Measurements from ENCODE around the gene ZSWIM2. TPM values are rescaled to one million over a fixed set of nuclear protein-coding genes. Genes with fewer than 3 reads are reported as not detected.
"Not testable (repeated sequence)": the region's sequence is repeated elsewhere in the genome, so short reads cannot be mapped to it uniquely, and the experiment has no call there.

Gene ZSWIM2, protein sequence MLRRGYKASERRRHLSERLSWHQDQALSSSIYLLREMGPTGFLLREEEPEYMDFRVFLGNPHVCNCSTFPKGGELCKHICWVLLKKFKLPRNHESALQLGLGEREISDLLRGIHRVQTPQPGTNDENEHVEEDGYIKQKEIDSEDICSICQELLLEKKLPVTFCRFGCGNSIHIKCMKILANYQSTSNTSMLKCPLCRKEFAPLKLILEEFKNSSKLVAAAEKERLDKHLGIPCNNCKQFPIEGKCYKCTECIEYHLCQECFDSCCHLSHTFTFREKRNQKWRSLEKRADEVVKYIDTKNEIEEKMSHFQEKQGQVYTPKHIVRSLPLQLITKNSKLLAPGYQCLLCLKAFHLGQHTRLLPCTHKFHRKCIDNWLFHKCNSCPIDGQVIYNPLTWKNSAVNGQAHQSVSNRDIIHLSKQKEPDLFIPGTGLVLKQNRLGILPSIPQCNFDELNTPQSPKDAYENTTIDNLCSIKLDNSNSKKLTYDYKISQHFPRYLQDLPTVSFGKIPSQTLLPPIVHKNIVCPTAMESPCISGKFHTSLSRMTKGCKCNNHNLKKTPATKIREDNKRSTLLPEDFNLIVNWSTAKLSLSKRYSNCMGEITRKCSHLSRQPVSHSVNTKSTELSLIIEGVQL
- not detected in 2 replicates for total RNA-seq (2014; rRNA removed; shearing (Covaris generic))

DNA sequence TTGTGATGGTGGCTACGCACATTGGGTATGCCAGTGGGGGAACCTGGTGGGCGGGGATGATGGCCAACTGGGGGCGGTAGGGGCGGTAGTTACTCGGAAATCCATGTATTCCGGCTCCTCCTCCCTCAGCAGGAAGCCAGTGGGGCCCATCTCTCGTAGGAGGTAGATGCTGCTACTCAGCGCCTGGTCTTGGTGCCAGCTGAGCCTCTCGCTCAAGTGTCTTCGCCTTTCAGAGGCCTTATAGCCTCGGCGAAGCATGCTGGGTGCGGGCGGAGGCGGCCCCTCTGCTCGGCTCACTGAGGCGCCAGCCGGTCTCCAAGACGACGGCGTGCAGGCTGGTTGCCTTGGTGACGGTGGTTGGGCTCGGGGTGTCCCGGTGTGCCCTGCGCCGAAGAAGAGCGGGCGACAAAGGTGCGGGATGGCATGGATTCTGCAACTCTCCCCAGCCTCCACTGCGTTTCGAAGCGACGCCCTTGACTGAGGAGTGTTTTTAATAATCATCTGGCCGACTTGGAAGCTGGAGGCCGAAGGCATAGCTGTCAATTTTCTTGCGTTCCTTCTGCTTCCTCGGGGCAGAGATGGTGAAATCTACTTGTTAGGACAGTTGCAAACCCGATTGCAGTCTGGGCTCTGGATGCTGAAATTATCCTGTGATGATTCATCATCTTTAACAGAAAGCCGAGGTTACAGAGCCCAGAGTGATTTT, at the start of gene ZSWIM2:
Gene ZSWIM2 (minus strand): TSS at position 298 of the 706 bp plus-strand sequence. CDS start 40 bp downstream, at position 258.
- peak; percentile 68 for DNase-seq (ENCODE audit: low read depth)

DNA sequence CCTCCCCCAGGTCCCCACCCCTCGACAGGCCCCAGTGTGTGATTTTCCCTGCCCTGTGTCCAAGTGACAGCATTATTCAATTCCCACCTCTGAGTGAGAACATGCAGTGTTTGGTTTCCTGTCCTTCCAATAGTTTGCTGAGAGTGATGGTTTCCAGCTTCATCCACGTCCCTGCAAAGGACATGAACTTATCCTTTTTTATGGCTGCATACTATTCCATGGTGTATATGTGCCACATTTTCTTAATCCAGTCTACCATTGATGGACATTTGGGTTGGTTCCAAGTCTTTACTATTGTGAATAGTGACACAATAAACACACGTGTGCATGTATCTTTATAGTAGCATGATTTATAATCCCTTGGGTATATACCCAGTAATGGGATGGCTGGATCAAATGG, 47.2 kb upstream of the ZSWIM2 start:
- DNase-seq (ENCODE audit: low read depth), result not testable (repeated sequence)

DNA sequence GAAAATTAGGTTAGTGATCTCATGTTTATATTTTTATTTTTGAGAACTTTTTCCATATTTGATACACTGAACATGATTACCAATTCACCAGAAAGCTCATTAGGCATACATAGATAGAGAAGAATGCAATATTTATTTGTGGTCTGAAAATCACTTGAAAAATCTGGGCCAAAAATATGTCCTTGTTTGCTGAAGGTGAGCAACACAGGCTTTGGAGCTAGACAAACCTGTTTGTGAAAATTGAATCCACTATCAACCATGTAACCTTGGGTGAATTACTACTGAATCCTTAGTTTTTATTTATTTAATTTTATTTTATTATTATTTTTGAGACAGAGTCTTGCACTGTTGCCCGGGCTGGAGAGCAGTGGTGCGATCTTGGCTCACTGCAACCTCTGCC, 46.5 kb upstream of the ZSWIM2 start:
- DNase-seq (ENCODE audit: low read depth), result no peak

DNA sequence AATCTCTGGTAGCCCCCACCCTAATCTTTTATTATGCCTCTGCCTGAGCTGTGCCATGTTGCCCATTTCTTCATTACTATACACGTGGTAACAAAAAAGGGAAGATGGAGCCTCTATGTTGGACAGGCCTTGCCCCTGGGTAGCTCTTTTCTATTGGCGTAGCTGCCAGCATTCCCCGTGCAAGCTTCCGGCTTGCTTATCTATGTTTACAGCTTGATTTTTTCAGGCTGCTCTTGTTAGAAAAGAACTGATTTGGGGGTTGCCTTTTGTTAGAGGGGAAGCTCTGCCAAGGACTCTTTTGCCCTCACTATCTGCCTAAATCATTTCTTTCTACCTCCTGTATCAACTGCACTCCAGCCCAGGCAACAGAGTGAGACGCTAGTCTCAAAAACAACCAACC, 45.5 kb upstream of the ZSWIM2 start:
- no peak for DNase-seq (ENCODE audit: low read depth)

DNA sequence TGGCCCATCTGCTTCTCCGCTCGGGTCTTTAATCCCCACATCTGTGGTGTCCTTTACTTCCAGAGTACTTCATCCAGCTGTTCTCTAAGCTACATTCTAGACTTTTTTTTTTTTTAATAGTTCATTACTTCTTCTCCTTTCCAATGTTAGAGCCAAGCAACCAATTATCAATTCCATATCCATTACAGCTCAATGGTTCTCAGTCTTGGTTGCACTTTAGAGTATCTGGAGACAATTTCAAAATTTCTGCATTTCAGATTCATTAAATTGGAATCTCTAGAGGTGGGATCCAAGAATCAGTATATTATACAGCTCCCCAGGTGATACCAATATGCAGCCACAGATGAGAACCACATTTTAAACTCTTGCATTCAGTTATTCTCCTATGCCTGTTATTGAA, 43.9 kb upstream of the ZSWIM2 start:
- DNase-seq (ENCODE audit: low read depth), result no peak

DNA sequence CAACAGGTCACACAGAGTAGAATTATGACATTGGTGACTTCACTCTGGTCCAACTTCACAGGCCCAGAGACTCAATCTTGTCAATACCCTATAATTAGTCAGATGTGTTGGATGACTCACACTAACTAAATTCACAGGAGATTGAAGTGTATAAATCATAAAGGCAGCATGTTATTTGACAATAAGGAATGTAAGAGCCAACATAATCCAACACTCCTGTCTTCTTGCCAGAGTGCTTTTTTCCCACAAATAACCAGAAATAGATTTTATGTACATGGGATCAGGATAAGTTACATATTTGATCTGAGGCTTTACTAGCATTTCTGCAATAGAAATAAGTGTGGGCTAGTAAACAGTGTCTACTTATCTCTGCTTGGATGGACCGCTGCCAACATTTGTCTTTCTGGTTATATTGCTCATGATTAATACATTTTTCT, 42.2 kb upstream of the ZSWIM2 start:
- peak; percentile 6 for DNase-seq (ENCODE audit: low read depth)

DNA sequence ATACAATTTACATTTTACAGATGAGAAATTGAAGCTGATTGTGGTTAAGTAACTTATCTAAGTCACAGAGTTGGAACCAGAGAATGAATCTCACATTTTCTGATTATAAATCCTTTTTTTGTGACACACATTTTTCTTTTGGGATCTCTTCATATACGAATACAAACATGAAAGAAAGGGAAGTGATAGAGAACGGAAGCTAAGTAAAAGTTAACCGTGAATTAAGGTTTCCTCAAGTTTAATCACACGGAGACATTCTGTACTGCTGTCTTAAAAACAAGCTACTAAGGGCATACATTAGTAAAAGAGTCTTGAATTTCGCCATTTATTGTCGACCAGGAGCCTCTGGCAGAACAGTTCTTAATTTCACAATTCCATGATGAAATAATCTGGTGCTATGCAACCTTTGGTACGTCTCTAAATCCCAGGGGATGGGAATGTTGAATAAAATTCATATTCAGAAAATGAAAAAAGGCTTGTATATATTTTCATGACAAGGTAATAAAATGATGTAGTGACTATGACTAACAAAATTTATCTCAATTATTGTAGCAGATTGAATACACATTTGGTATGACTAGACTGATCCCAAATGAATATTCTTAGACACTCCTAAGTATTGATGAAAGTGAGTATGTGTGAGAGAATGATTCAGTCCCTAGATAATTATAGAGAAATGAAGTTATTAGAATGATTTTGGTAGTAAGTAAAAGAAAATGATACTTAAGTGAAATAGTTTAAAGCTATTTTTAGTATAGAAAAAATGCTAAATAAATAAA, 40.3 kb upstream of the ZSWIM2 start:
- DNase-seq (ENCODE audit: low read depth), result no peak

DNA sequence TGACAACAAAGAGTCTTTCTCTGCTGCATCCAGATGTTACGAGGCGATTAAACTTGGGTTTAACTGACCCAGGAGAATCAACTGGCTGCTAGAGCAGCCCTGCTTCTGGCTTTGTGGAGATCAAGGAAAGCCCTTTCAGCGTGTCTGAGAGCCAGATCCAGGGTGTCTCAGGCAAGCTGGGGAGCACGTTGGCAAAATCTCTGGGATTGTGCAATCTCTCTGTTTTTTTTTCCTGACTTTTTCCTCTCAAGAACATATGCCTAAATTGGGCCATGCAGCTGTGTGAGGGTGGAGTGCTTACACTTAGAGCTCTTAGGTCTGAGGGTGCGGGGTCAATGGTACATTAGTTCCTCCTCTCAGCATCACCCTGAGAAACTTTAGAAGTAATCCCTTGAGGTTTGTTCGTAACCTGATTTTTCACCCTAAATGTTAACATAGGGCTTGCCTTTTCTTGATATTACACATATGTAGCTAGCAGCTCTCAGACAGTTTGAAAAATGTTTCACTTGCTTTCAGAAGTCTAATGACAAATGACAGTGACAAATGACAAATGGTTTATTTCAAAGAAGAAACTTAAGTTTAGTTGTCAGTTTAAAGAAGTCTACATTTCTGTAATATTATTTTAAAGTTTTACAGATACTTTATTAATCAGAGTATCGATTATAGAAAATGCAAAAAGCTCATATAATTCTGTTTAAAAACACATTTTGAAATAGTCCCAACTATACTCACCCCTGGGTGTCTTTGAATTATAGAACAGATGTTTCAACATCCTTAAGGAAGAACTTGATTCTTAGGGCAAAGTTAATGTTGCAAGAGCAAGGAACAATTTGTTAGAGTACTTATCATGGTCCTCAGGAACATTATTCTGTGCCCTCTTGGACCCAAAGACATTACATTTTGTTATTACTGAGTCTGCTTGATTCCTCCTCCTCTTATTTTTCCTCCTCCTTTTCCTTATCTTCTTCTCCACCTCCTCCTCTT, 38.4 kb upstream of the ZSWIM2 start:
- no peak for DNase-seq (ENCODE audit: low read depth)

DNA sequence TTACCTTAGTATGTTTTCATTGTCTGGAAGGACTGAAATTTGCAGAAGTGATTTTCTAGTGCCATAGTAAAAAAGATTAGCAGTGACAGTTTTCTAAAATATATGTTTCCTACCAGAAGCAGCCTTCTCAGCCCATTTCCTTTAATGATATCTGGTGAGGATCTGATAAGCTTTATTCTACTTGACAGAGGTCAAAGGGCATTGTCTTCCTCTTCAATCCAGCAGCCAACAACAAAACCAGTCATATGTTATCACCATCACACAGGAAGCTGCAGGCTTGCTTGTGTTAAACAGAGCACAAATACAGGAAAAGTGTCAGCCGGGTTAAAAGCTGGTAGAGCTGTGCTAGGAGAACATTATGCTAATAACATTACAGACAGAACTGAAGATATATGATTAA, 35.6 kb upstream of the ZSWIM2 start:
- DNase-seq (ENCODE audit: low read depth), result no peak

DNA sequence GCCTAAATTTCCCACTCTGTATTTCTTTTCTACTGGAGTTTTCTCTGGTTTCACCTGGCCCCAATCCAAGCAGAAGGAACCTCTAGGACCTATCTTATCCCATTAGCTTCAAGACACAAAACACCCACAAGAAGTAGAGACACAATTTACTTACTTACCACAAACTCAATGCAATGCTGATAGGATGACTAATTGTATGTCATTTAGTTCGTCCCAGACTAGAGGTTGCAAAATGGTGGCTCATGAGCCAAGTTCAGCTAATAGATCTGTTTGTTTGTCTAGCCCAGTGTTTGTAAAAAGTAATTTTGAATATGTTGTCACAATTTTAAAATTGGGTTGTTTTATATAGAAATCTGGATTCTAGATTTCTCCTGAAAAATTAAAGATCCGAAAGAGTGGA, 34.7 kb upstream of the ZSWIM2 start:
- no peak for DNase-seq (ENCODE audit: low read depth)

DNA sequence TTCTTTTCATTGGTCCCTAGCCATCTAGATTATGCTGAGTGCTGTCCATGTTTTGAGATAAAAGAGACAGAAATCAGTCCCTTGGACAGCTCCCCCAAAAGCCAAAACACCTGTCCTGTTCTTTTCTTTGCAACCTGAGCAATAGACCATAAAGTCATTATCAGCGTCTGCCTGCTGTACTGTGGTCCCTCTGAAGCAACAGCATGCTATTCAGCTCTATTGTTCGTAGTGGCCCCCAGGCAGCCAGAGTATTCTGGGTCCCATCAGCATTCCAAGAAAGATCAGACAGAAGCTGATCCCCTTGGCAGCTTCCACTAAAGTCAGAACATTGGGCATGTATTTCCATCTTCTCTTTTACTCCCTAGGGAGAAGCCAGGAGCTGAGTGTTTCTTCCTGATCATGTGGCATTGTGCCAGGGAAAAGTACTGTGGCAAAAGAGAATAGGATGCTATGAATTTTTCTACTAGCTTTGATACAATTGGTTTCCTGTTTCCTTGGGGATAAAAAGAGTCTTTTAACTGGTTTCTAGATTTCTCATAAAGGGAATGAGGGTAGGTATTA, 33.6 kb upstream of the ZSWIM2 start:
- DNase-seq (ENCODE audit: low read depth), result no peak

DNA sequence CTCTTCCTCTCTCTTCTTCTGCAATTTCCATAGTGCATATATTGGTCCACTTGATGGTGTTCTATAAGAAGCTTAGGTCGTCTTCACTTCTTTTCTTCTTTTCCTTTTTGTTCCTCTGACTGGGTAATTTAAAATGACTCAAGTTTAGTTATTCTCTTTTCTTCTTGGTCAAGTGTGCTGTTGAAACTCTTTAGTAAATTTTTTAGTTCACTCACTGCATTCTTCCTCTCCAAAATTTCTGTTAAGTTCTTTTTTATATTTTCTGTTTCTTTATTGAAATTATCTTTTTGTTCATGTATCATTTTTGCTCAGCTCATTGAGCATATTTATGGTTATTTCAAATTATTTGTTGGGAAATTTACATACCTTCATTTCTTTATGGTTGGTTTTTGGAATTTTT, 32.7 kb upstream of the ZSWIM2 start:
- DNase-seq (ENCODE audit: low read depth), result no peak

DNA sequence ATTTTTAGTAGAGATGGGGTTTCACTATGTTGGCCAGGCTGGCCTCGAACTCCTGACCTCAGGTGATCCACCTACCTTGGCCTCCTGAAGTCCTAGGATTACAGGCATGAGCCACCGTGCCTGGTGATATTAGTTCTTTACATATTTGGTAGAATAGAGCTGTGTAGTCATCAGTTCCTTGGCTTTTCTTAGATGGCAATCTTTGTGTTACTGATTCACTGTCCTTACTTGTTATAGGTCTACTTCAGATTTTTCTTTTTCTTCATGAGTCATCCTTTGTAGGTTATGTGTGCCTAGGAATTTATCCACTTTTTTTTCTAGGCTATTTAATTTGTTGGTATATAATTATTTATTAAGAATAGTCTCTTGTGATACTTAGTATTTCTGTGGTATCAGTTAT, 30.3 kb upstream of the ZSWIM2 start:
- DNase-seq (ENCODE audit: low read depth), result no peak

DNA sequence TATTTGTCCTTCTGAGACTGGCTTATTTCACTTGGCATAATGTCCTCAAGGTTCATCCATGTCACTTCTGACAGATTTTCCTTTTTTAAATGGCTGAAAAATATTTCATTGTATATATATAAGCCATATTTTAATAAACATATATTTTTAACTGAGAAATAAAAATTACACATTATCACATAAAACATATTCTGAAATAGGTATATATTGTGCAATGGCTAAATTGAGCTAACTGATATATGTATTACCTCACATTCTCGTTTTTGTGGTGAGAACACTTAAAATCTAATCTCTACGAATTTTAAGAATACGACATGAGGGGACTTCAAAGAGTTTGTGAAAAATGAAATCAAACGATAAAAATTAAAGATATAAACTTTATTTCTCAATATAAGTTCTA, 25.7 kb upstream of the ZSWIM2 start:
- no peak for DNase-seq (ENCODE audit: low read depth)

DNA sequence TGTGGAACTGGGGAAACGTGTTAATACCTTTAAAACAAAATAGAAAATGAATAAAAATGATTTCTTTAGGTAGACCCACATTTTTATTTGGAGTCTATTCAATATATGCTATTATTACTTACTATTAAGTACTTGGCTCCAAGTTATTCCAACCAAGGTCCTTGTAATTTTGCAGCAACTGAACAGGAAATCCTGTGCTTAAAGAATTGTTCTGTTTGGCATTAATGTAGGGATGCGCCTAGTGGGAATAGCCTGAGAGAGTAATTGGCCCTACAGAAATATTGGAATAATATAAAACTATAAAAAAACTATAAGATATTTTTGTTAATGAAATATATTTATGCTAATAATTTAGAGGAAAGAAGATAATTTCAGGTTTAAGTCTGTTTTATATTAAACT, 22.9 kb upstream of the ZSWIM2 start:
- DNase-seq (ENCODE audit: low read depth), result no peak

DNA sequence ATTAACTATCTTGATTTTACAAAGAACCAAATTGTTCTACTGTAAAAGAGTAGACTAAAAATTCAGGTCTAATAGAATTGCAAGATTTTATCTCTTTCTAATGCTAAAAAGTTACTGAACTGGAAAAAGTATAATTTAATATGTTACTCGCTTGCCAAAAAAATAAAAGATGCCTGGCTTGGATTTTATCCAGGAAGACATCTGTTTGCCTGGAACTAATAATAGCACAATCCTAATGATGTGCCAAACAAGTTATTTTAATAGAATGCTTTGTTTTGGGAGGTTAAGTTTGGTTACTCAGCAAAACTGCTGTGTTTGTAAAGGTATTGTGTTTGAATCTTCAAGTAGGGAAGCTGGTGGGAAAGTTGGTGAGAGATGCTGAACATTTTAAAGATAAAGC, 19.4 kb upstream of the ZSWIM2 start:
- no peak for DNase-seq (ENCODE audit: low read depth)

DNA sequence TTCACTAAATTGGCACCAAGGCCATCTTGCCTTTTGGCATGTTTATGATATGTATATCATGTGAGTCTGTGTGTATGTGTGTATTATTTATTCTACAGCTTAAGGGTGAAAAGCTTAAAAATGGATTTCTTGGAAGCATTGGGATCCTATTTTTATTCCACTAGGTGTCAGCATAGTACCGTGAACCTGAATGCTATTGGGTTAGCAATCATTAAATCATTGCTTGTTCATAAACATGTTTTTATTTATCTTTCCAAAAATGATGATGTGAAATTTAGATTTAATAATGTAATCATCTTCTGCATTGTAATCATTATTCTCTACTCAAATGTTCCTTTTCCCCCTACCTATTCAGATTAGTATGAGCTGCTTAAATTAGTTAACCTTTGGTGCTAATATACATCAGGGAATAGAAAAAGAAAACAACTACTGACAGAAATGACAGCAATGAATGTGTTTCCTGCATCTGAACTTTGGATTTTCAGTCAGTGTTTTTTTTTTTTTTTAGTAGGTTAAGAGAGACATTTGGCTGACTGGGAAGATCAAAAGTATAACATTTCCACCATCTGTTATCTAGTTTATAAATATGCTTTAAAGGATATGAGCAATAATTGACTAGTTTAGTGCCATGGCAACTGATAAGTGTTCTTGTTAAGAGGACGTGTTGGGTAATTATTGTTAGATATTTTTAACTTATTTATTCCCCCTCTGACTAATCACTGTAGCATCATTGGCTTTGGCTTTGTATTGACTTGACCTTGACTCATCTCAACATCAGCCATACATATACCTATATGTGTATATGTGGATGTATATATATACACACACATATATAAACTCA, 14.1 kb upstream of the ZSWIM2 start:
- peak; percentile 9 for DNase-seq (ENCODE audit: low read depth)

DNA sequence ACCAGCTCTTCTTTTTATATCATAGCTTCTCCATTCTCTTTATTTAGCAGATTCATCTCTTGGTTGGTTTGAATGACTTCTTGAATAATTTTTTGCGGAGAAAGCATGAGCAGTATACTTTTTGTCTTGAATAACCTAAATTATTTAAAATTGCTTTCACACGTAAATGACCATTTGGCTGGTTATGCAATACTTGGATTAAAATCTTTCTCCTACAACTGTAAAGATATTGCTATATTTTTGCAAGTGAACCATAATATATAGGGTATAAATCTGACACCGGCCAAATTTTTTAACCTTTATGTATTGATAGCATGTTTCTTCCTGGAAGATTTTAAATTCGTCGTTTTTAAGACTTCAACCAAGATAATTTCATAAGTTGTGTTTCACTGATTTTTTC, 6.2 kb upstream of the ZSWIM2 start:
- DNase-seq (ENCODE audit: low read depth), result no peak

DNA sequence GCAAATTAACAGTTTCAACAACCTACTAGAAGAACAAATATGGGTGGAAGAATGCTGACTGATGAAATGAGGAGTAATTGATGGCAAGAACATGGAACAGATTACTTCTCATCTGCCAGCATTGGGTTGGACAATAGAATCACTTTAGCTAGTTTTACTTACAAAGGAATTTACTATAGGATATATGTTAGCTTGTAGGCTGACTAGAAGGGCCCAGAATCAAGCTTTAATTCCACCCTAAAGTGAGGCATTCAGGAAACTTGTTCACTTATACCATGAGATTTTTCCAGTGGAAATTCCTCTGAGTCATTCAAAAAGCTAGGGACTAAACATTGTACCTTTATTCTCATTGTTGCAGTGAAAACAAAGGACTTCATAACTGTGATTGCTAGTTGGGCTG, 5.0 kb upstream of the ZSWIM2 start:
- DNase-seq (ENCODE audit: low read depth), result no peak

All from Daoy (cell line).